Esophagus squamous epithelium (tissue), 5 donors: Measurements from ENCODE around the gene FBXL14. TPM values are rescaled to one million over a fixed set of nuclear protein-coding genes. Genes with fewer than 3 reads are reported as not detected.
A peak's percentile ranks its signal among the peaks of the same experiment; 100 is the strongest.

Source experiments
- DNase-seq: peaks from one replicate; lab custom pipeline; 2025; lab: John Stamatoyannopoulos, UW
- H3K27ac ChIP-seq, 4 donors: fragments of 200-600 bp; sonication (generic); one replicate each; pipeline ENCODE4 v1.5.1; 2016 to 2019; ENCODE audit warnings: mild to moderate bottlenecking in 1 of 4
- H3K27me3 ChIP-seq, 4 donors: fragments of 200-600 bp; sonication (generic); 1 replicate in 3 of 4; 2 replicates in 1 of 4; pipeline versions ENCODE4 v1.5.1 to v1.6.0; 2017 to 2021; ENCODE audit warnings: antibody characterized with exemption in 1 of 4
- H3K36me3 ChIP-seq, 3 donors: fragments of 200-600 bp; sonication (generic); one replicate each; pipeline ENCODE4 v1.5.1; 2016 to 2019
- H3K4me1 ChIP-seq, 3 donors: fragments of 200-600 bp; sonication (generic); one replicate each; pipeline ENCODE4 v1.5.1; 2017 to 2019
- H3K4me3 ChIP-seq, 4 donors: fragments of 200-600 bp; sonication (generic); 1 replicate in 3 of 4; 2 replicates in 1 of 4; pipeline ENCODE4 v1.5.1; 2016 to 2019; ENCODE audit warnings: mild to moderate bottlenecking in 2 of 4, moderate library complexity in 1 of 4
- H3K9me3 ChIP-seq, 3 donors: fragments of 200-600 bp; sonication (generic); one replicate each; pipeline ENCODE4 v1.5.1; 2016 to 2019
- CTCF ChIP-seq, 6 experiments: fragments of 450-650 bp in 4 of 6; fragments of 200-600 bp in 2 of 6; sonication (generic) in 2 of 6; IDR thresholded peaks; one replicate each; pipeline ENCODE4 v1.5.1; 2016 to 2019; ENCODE audit warnings: antibody characterized with exemption in 6 of 6, mild to moderate bottlenecking in 4 of 6, moderate library complexity in 4 of 6
- POLR2A ChIP-seq, 4 donors: fragments of 450-650 bp; IDR thresholded peaks; one replicate each; pipeline ENCODE4 v1.6.1; 2017; ENCODE audit warnings: antibody characterized with exemption in 4 of 4, mild to moderate bottlenecking in 4 of 4, moderate library complexity in 3 of 4
- WGBS, 2 donors: methylation state at CpG; one replicate each; pipeline ENCODE4 v1.1.5; 2018; 5-methylcytosine and 5-hydroxymethylcytosine counted together
- intact Hi-C: fragments of 100-400 bp; cut with DNase I; formaldehyde crosslinking; loops from one replicate; pipeline ENCODE4 v1.15.0; 2022
- total RNA-seq, 4 donors: library from RNA; depleted of rRNA; stranded (reverse); fragments of >200 nt; gene quantifications; one replicate each; pipeline ENCODE4 v1.1.0, GENCODE V29; 2016
- donor health status: DM: yes; HTN: yes; CAD: no.

FBXL14 gene
- total RNA-seq, 4 donors from 2014 or later = 6.5 to 14.9 (median 8.8) TPM

DNA sequence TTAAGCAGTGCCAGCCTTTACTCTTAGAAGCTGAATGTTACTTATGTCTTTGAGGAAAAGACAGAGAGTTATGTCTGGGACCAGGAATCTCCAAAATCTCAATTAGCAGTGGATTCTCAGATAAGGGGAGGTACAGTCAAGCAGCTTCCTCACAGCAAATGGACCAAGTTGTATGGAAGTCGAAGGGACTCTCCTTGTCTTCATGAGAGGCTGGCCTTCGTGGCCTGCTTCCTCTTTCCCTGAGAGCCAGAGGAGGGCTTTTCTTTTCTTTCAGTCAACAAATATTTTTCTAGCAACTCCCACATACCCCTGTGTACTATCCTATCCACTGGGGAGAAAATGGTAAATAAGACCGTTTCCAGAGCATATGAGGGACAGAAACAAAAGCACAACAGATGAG, 28.0 kb upstream of the FBXL14 start:
- intact Hi-C loops = no loop called here
- Histone ChIP-seq H3K27ac (no peak overlapping the region), H3K4me3 (no peak overlapping the region), H3K9me3 (no peaks in the 10 kb centered on the region), H3K4me1 (peaks cover 9 to 48% (median 18%) of the 10 kb centered on the region in 3 donors), H3K27me3 (no peaks in the 10 kb centered on the region), H3K36me3 (no peaks in the 10 kb centered on the region)
- no peak for DNase-seq
- TF ChIP-seq POLR2A (IDR thresholded peaks at IDR 0.05) (no peak), CTCF (IDR thresholded peaks at IDR 0.05) (no peak)
- WGBS, 2 donors = 75 to 93% methylated on average over 3 of the region's 3 CpGs

- no peak for DNase-seq
- no peaks in the 10 kb centered on the region for H3K27me3 ChIP-seq
- H3K27ac ChIP-seq = peak overlapping the region in 2 of 4 donors; percentile 72 to 82
- H3K36me3 ChIP-seq = no peaks in the 10 kb centered on the region
- H3K4me3 ChIP-seq = no peak overlapping the region
- 47 to 63% methylated on average over 1 of the region's 1 CpG for WGBS, 2 donors
- H3K4me1 ChIP-seq = peaks cover 13 to 60% (median 23%) of the 10 kb centered on the region in 3 donors
- TF ChIP-seq CTCF (IDR thresholded peaks at IDR 0.05) (no peak), POLR2A (IDR thresholded peaks at IDR 0.05) (no peak)
- H3K9me3 ChIP-seq = no peaks in the 10 kb centered on the region
- intact Hi-C loops = no loop called here
These were observed 25.7 kb upstream of the FBXL14 start for GRCh38 chr12:1620092-1620491.

DNA sequence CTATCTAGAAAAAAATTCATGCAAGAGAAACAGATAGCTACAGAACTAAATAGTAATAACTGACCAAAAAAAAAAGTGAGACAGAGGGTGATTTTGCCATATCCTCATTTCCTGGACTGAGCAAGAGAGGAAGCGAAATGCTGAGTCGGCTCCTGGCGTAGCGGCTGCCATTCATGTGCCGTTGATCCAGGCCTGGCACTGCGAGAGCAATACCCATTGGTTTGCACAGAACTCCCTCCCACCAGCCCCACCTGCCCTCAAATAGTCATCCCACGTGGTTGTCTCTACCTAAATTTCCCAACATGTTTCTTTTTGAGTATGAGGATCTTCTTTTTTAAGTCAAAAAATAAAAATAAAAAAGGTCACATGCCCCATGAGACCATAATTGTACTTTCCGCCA, 25.2 kb upstream of the FBXL14 start:
- WGBS, 2 donors = 27 to 31% methylated on average over 8 of the region's 8 CpGs
- no peak for DNase-seq
- Histone ChIP-seq H3K4me1 (peaks cover 13 to 58% (median 22%) of the 10 kb centered on the region in 3 donors), H3K27me3 (no peaks in the 10 kb centered on the region), H3K36me3 (no peaks in the 10 kb centered on the region), H3K4me3 (peak overlapping the region in 2 of 4 donors; percentile 7 to 50), H3K27ac (peak overlapping the region; percentile 4 to 82 (median 73)), H3K9me3 (no peaks in the 10 kb centered on the region)
- TF ChIP-seq POLR2A (IDR thresholded peaks at IDR 0.05) = no peak
- TF ChIP-seq CTCF (IDR thresholded peaks at IDR 0.05) = no peak
- intact Hi-C loops = no loop called here

GRCh38 chr12:1619159-1619558, 24.8 kb upstream of the FBXL14 start:
- TF ChIP-seq POLR2A (IDR thresholded peaks at IDR 0.05) = no peak
- TF ChIP-seq CTCF (IDR thresholded peaks at IDR 0.05) = no peak
- no peaks in the 10 kb centered on the region for H3K9me3 ChIP-seq
- intact Hi-C loops = no loop called here
- WGBS, 2 donors = 30 to 45% methylated on average over 4 of the region's 4 CpGs
- no peak for DNase-seq
- no peaks in the 10 kb centered on the region for H3K36me3 ChIP-seq
- H3K4me3 ChIP-seq = peak overlapping the region in 3 of 4 donors; percentile 7 to 50 (median 32)
- H3K27me3 ChIP-seq = no peaks in the 10 kb centered on the region
- peaks cover 13 to 57% (median 22%) of the 10 kb centered on the region in 3 donors for H3K4me1 ChIP-seq
- peak overlapping the region; percentile 4 to 82 (median 73) for H3K27ac ChIP-seq

GRCh38 chr12:1618489-1618888, 24.1 kb upstream of the FBXL14 start:
- TF ChIP-seq POLR2A (IDR thresholded peaks at IDR 0.05) (no peak), CTCF (IDR thresholded peaks at IDR 0.05) (no peak)
- peak overlapping the region; percentile 5 to 50 (median 20) for H3K4me3 ChIP-seq
- no peaks in the 10 kb centered on the region for H3K36me3 ChIP-seq

More at GRCh38 chr12:1618489-1618888, 24.1 kb upstream of the FBXL14 start:
- intact Hi-C loops = no loop called here
- H3K27ac ChIP-seq = peak overlapping the region; percentile 4 to 82 (median 73)
- peaks cover 13 to 57% (median 22%) of the 10 kb centered on the region in 3 donors for H3K4me1 ChIP-seq
- H3K27me3 ChIP-seq = no peaks in the 10 kb centered on the region
- DNase-seq = no peak
- H3K9me3 ChIP-seq = no peaks in the 10 kb centered on the region
